GM19467 (cell line): Measurements from ENCODE around the gene MED12L.

Experiments
- ATAC-seq: cut with Tn5 transposase; IDR thresholded peaks from one replicate; pipeline ENCODE4 v1.9.1; 2021; ENCODE audit warnings: mild to moderate bottlenecking, moderate library complexity; ENCODE audit not compliant: unreplicated experiment

Gene MED12L

GRCh38 chr3:151285940-151286339, 200.5 kb downstream of the MED12L start:
- ATAC-seq = no peak

- no peak for ATAC-seq
Observed at GRCh38 chr3:151289445-151289844, 204.0 kb downstream of the MED12L start.

GRCh38 chr3:151290673-151291072, 205.2 kb downstream of the MED12L start:
- ATAC-seq = no peak

GRCh38 chr3:151293127-151293526, 207.7 kb downstream of the MED12L start:
- no peak for ATAC-seq

- no peak for ATAC-seq
Observed at GRCh38 chr3:151296226-151296625, 210.8 kb downstream of the MED12L start.

GRCh38 chr3:151297429-151297828, 212.0 kb downstream of the MED12L start:
- ATAC-seq = no peak

GRCh38 chr3:151299006-151299405, 213.5 kb downstream of the MED12L start:
- ATAC-seq = no peak

GRCh38 chr3:151300539-151300938, 215.1 kb downstream of the MED12L start:
- no peak for ATAC-seq

- ATAC-seq = no peak
Observed at GRCh38 chr3:151301787-151302186, 216.3 kb downstream of the MED12L start.

GRCh38 chr3:151303751-151304150, 218.3 kb downstream of the MED12L start:
- no peak for ATAC-seq

GRCh38 chr3:151305060-151305774, 219.8 kb downstream of the MED12L start:
- ATAC-seq = no peak

GRCh38 chr3:151305775-151306151, 220.3 kb downstream of the MED12L start:
- ATAC-seq = no peak

GRCh38 chr3:151306168-151306810, 220.8 kb downstream of the MED12L start:
- no peak for ATAC-seq

- no peak for ATAC-seq
Observed at GRCh38 chr3:151307131-151307530, 221.7 kb downstream of the MED12L start.

- no peak for ATAC-seq
Observed at GRCh38 chr3:151307583-151308488, 222.4 kb downstream of the MED12L start.

- ATAC-seq = no peak
Observed at GRCh38 chr3:151309566-151309965, 224.1 kb downstream of the MED12L start.

- ATAC-seq = no peak
Observed at GRCh38 chr3:151312972-151313371, 227.5 kb downstream of the MED12L start.

- no peak for ATAC-seq
Observed at GRCh38 chr3:151314137-151314536, 228.7 kb downstream of the MED12L start.

- no peak for ATAC-seq
Observed at GRCh38 chr3:151314593-151314992, 229.1 kb downstream of the MED12L start.

- ATAC-seq = no peak
Observed at GRCh38 chr3:151315136-151315535, 229.7 kb downstream of the MED12L start.

- ATAC-seq = no peak
Observed at GRCh38 chr3:151315846-151316245, 230.4 kb downstream of the MED12L start.
